RPMI7951 (cell line): ENCODE measurements around the gene RBPJ. TPM values are rescaled to one million over a fixed set of nuclear protein-coding genes. Genes with fewer than 3 reads are reported as not detected.
"Not testable (repeated sequence)": the region's sequence is repeated elsewhere in the genome, so short reads cannot be mapped to it uniquely, and the experiment has no call there.

ENCODE experiments used
- DNase-seq: peaks from one replicate; pipeline ENCODE4 v3.0.0-alpha.2; 2012; ENCODE audit warnings: low read depth
- total RNA-seq: library from RNA; depleted of rRNA; stranded (reverse); fragments of >200 nt; shearing (Covaris generic); gene quantifications from 2 replicates; pipeline ENCODE4 v1.2.3, GENCODE V29; 2014

Gene RBPJ
- total RNA-seq, 1 experiment from 2014 or later: 92.3 TPM

GRCh38 chr4:26302031-26302899 lies 18.5 kb upstream of the RBPJ start:
- no peak for DNase-seq

- DNase-seq: no peak
Observed at GRCh38 chr4:26303008-26303407, 17.8 kb upstream of the RBPJ start.

- DNase-seq: no peak
Observed at GRCh38 chr4:26307037-26307800, 13.6 kb upstream of the RBPJ start.

GRCh38 chr4:26308568-26308967 lies 12.2 kb upstream of the RBPJ start:
- DNase-seq: no peak

- no peak for DNase-seq
Observed at GRCh38 chr4:26310264-26310663, 10.6 kb upstream of the RBPJ start.

GRCh38 chr4:26311633-26312032 lies 9.2 kb upstream of the RBPJ start:
- DNase-seq: no peak

- not testable (repeated sequence) for DNase-seq
Observed at GRCh38 chr4:26315316-26315932, 5.4 kb upstream of the RBPJ start.

GRCh38 chr4:26317766-26318165 lies 3.0 kb upstream of the RBPJ start:
- peak; percentile 64 for DNase-seq

- DNase-seq: peak; percentile 99
Observed at GRCh38 chr4:26319467-26319948, 1.3 kb upstream of the RBPJ start.

GRCh38 chr4:26319949-26320537 lies 771 bp upstream of the RBPJ start:
- DNase-seq: no peak

- no peak for DNase-seq
Observed at GRCh38 chr4:26321373-26322221, 783 bp downstream of the RBPJ start.

- DNase-seq: no peak
Observed at GRCh38 chr4:26322346-26322745, 1.5 kb downstream of the RBPJ start.

- DNase-seq: no peak
Observed at GRCh38 chr4:26323821-26324220, 3.0 kb downstream of the RBPJ start.

- peak; percentile 54 for DNase-seq
Observed at GRCh38 chr4:26325191-26325590, 4.4 kb downstream of the RBPJ start.

GRCh38 chr4:26326791-26327190 lies 6.0 kb downstream of the RBPJ start:
- DNase-seq: peak; percentile 93

GRCh38 chr4:26330186-26330787 lies 9.5 kb downstream of the RBPJ start:
- DNase-seq: peak; percentile 56

GRCh38 chr4:26330946-26331345 lies 10.1 kb downstream of the RBPJ start:
- DNase-seq: no peak

- DNase-seq: no peak
Observed at GRCh38 chr4:26331380-26331950, 10.7 kb downstream of the RBPJ start.

GRCh38 chr4:26334366-26334765 lies 13.6 kb downstream of the RBPJ start:
- no peak for DNase-seq

GRCh38 chr4:26337612-26338011 lies 16.8 kb downstream of the RBPJ start:
- DNase-seq: no peak
